Measurements from ENCODE around the gene VDAC1. TPM values are rescaled to one million over a fixed set of nuclear protein-coding genes. Genes with fewer than 3 reads are reported as not detected.

The VDAC1 gene
- total RNA-seq, 1 donor from 2014 or later = 224 TPM

- Mint-ChIP-seq H3K4me1 (peaks cover 27% of the 10 kb centered on the region), H3K27ac (no peak overlapping the region), H3K9me3 (no peaks in the 10 kb centered on the region), H3K4me3 (no peak overlapping the region), H3K36me3 (peaks cover 17% of the 10 kb centered on the region), H3K27me3 (ENCODE audit: insufficient read depth, low read depth) (no peaks in the 10 kb centered on the region)
- no peak overlapping the region for H3K4me2 ChIP-seq
- H3F3A ChIP-seq (ENCODE audit: low read depth) = no peaks in the 10 kb centered on the region
- TF ChIP-seq EZH2 (IDR thresholded peaks at IDR 0.05) (no peak), CTCF (IDR thresholded peaks at IDR 0.05) (no peak), EZH2phosphoT487 (IDR thresholded peaks at IDR 0.05) (no peak)
- no peaks in the 10 kb centered on the region for H3K9me3 ChIP-seq (ENCODE audit: low read depth)
- peaks cover 54% of the 10 kb centered on the region for H3K79me2 ChIP-seq (ENCODE audit: low read depth)
- no peaks in the 10 kb centered on the region for H3K27me3 ChIP-seq
- no peak overlapping the region for H2AFZ ChIP-seq (replicated peaks)
- peaks cover 18% of the 10 kb centered on the region for H3K4me1 ChIP-seq
- H3K27ac ChIP-seq = no peak overlapping the region
- H4K20me1 ChIP-seq (ENCODE audit: low read depth) = peaks cover 58% of the 10 kb centered on the region
- H3K36me3 ChIP-seq = peaks cover 6% of the 10 kb centered on the region
- no peak overlapping the region for H3K4me3 ChIP-seq
- no peak for DNase-seq (ENCODE audit: low spot score)
- no peak overlapping the region for H3K9ac ChIP-seq
Observed at GRCh38 chr5:133991171-133991910, 13.4 kb downstream of the VDAC1 start.

GRCh38 chr5:133990396-133990795 is 14.4 kb downstream of the VDAC1 start:
- H3K36me3 Mint-ChIP-seq = peaks cover 20% of the 10 kb centered on the region
- peaks cover 49% of the 10 kb centered on the region for H4K20me1 ChIP-seq (ENCODE audit: low read depth)

GRCh38 chr5:133985540-133986180 is 19.1 kb downstream of the VDAC1 start:
- DNase-seq (ENCODE audit: low spot score) = no peak
- H3K4me3 ChIP-seq = no peak overlapping the region
- H3K36me3 ChIP-seq = peaks cover 6% of the 10 kb centered on the region
- Mint-ChIP-seq H3K36me3 (peaks cover 27% of the 10 kb centered on the region), H3K27me3 (ENCODE audit: insufficient read depth, low read depth) (no peaks in the 10 kb centered on the region), H3K9me3 (no peaks in the 10 kb centered on the region), H3K27ac (no peak overlapping the region), H3K4me1 (no peaks in the 10 kb centered on the region), H3K4me3 (no peak overlapping the region)
- H4K20me1 ChIP-seq (ENCODE audit: low read depth) = peaks cover 5% of the 10 kb centered on the region
- H3K9me3 ChIP-seq (ENCODE audit: low read depth) = no peaks in the 10 kb centered on the region
- no peaks in the 10 kb centered on the region for H3K79me2 ChIP-seq (ENCODE audit: low read depth)
- H3K4me1 ChIP-seq = no peaks in the 10 kb centered on the region
- H3K4me2 ChIP-seq = no peak overlapping the region
- H3K9ac ChIP-seq = no peak overlapping the region
- peaks cover 3% of the 10 kb centered on the region for H3F3A ChIP-seq (ENCODE audit: low read depth)
- no peak for TF ChIP-seq CTCF (IDR thresholded peaks at IDR 0.05)
- no peak for TF ChIP-seq EZH2phosphoT487 (IDR thresholded peaks at IDR 0.05)
- no peak for TF ChIP-seq EZH2 (IDR thresholded peaks at IDR 0.05)
- H3K27ac ChIP-seq = no peak overlapping the region
- no peaks in the 10 kb centered on the region for H3K27me3 ChIP-seq
- H2AFZ ChIP-seq (replicated peaks) = no peak overlapping the region

More at GRCh38 chr5:133990396-133990795, 14.4 kb downstream of the VDAC1 start:
- H3F3A ChIP-seq (ENCODE audit: low read depth) = no peaks in the 10 kb centered on the region
- no peak overlapping the region for H3K27ac ChIP-seq
- no peaks in the 10 kb centered on the region for H3K9me3 Mint-ChIP-seq
- no peaks in the 10 kb centered on the region for H3K9me3 ChIP-seq (ENCODE audit: low read depth)
- peaks cover 45% of the 10 kb centered on the region for H3K79me2 ChIP-seq (ENCODE audit: low read depth)
- no peak for DNase-seq (ENCODE audit: low spot score)
- H3K4me2 ChIP-seq = no peak overlapping the region
- TF ChIP-seq EZH2phosphoT487 (IDR thresholded peaks at IDR 0.05) (no peak), CTCF (IDR thresholded peaks at IDR 0.05) (no peak), EZH2 (IDR thresholded peaks at IDR 0.05) (no peak)
- H3K4me3 Mint-ChIP-seq = no peak overlapping the region
- H3K27me3 Mint-ChIP-seq (ENCODE audit: insufficient read depth, low read depth) = no peaks in the 10 kb centered on the region
- H3K27me3 ChIP-seq = no peaks in the 10 kb centered on the region
- H3K9ac ChIP-seq = no peak overlapping the region
- H3K36me3 ChIP-seq = peaks cover 6% of the 10 kb centered on the region
- peaks cover 9% of the 10 kb centered on the region for H3K4me1 ChIP-seq
- no peak overlapping the region for H2AFZ ChIP-seq (replicated peaks)
- H3K4me1 Mint-ChIP-seq = peaks cover 17% of the 10 kb centered on the region
- H3K4me3 ChIP-seq = no peak overlapping the region
- no peak overlapping the region for H3K27ac Mint-ChIP-seq
